GM18907 (cell line): ENCODE measurements around the gene CASP3.
"Not testable (repeated sequence)": the region's sequence is repeated elsewhere in the genome, so short reads cannot be mapped to it uniquely, and the experiment has no call there.

ENCODE experiments used
- ATAC-seq: cut with Tn5 transposase; IDR thresholded peaks from one replicate; pipeline ENCODE4 v1.9.1; 2021; ENCODE audit warnings: mild to moderate bottlenecking, moderate library complexity; ENCODE audit not compliant: unreplicated experiment

The CASP3 gene

DNA sequence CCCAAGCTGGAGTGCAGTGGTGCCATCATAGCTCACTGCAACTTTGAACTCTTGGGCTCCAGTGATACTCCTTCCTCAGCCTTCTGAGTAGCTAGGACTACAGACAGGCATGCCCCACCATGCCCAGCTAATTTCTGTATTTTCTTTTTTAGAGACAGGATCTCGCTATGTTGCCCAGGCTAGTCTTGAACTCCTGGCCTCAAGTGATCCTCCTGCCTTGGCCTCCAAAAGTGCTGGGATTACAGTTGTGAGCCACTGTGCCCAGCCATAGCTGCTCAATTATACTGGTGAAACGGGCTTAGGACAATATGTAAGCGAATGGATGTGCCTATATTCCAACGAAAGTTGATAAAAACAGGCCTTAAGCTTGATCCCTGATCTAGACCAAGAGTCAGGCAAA, 13.1 kb downstream of the CASP3 start:
- no peak for ATAC-seq

- ATAC-seq: no peak
These were observed 13.9 kb downstream of the CASP3 start for GRCh38 chr4:184635381-184635780.

- ATAC-seq: no peak
These were observed 16.4 kb downstream of the CASP3 start for GRCh38 chr4:184632842-184633241.

DNA sequence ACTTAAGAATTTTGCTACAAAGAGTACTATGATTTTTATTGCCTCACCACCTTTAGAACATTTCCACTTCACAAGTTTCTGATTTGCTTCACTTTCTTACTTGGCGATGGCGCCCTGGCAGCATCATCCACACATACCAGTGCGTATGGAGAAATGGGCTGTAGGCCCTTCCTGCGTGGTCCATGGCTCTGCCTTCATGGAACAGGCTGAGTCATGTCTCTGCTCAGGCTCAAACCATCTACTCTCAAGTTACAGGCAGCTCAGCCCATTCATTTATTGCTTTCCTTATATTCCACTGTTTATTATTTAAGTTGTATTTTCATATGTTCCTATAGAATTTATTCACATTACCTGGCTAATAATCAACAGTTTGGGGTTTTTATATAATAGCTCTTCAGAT, 21.1 kb downstream of the CASP3 start:
- ATAC-seq: no peak

- ATAC-seq: not testable (repeated sequence)
These were observed 23.3 kb downstream of the CASP3 start for GRCh38 chr4:184625783-184626596.

DNA sequence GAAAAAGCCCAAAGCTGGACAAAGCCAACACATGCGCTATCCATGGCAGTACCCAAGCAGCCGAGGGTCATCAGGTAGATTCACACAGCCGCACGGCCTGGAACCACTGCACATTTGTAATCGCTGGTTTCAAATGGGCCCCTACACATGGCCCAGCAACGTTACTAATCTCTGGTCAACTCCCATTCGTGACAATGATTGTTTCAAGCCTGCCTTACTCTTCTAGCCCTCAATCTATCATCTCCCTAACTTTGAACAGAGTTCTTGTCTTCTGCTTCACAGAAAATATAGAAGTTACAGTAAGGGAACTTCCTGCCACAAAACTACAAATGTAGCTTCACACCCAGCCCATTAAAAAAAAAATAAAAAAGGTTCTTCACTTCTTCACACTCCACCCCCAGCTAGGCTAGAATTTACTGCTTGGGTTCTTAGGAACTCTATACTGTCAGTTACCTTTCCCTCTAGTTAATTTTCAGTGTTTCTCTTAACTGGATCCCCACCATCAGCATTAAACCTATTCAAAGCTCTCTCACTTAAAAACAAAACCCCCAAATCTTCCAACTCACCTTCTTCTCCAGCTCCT, 24.2 kb downstream of the CASP3 start:
- no peak for ATAC-seq

- ATAC-seq: not testable (repeated sequence)
These were observed 24.7 kb downstream of the CASP3 start for GRCh38 chr4:184624504-184624903.

DNA sequence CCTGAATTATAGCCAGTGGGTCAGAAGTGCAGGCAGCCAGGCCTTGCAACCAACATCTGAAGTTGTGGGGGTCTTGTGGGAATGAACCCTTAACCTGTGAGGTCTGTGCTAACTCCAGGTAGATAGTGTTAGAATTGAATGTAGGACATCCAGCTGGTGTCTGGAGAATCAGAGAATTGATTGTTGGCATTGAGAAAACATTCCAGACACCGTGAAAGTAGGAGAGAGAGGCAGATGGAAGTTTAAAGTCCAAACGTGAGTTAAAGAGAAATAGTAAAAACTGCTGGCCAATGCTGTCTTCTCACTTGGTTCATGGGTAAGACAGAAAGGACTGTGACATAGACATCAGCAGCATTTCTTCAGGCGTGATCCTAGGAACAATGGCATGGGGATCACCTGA, 27.7 kb downstream of the CASP3 start:
- no peak for ATAC-seq

DNA sequence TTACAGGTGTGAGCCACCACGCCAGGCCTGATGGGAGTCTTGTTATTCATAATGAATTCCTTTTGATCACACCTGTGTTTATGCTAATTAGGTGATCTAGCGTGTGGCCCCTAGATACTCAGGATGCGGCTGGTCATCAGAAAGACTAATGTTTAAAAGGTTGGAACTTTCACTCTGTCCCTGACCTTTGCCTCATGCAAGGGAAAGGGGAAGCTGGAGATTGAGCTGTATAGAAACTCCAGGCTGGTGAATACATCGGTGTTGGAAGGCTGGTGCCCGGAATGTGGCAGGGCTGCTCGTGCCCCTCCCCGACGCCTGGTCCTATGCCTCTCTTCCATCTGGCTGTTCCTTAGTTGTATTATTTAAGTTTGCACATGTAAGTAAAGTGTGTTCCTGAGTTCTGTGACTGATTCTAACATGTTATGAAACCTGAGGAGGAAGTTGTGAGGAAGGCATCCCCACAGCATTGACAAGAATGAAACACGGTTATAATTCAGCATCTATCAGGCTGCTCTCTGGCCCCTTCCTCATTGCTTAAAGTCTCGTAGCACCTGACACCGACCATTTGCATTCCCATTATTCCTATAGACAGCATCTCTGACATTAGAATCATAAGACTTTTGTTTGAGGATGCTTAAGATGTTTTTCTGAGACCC, 28.9 kb downstream of the CASP3 start:
- no peak for ATAC-seq

DNA sequence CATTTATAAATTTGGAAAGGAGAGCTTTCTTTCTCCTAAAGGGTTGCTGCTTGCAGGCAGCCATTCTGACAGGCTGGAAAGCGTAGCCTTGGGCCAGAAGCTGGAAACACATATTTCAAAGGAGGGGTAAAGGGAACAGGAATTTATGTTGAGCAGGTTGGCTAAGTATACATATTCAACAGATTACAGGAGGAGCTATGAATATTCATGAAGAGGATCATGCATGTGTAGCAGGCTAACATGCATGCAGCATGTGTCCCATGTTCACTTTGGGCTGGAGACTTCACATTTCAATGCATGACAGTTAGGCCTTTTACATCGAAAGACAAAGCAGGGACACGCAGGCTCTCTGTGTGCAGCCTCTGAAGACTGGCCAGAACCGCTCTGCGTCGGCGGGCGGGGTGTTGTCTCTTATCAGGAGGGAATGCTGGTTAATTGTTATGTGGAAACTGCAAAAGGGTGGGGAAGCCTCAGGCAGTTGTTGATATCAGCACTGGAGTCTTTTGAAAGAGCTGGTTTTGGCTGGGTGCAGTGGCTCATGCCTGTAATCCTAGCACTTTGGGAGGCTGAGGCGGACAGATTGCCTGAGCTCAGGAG, 31.5 kb downstream of the CASP3 start:
- ATAC-seq: no peak

- ATAC-seq: peak; percentile 89
These were observed 32.4 kb downstream of the CASP3 start for GRCh38 chr4:184616633-184617551.

DNA sequence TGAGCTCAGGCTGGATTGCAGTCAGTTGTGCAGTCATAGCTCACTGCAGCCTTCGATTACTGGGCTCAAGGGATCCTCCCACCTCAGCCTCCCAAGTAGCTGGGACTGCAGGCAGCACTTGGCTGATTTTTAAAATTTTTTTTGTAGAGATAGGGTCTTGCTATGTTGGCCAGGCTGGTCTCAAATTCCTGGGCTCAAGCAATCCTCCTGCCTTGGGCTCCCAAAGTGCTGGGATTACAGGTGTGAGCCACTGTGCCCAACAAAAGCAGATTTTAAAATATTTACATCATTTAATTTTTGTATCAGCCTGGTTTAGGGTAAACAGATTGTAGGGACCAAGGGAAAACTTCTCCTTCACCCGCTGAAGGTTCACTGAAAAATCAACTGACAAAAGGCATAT, 33.1 kb downstream of the CASP3 start:
- ATAC-seq: not testable (repeated sequence)

DNA sequence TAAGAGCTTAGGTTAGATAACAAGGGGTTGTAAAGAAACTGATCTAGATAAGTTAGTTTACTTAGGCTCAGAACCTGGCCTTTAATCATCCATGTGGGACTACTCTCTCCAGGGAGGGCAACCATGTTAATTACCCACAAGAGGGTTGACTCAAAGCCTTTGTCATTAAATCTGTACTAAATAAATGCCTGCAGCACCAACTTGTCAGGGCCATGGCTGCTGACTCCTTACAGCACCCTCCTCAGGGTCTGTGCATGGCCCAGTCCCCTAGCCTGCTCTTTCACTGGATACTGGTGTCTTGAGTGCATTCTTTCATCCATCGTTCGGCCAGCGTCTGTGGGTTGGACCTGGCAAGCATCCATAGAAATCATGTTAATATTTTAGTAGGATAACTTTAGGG, 34.7 kb downstream of the CASP3 start:
- ATAC-seq: no peak

- no peak for ATAC-seq
These were observed 35.8 kb downstream of the CASP3 start for GRCh38 chr4:184613405-184613804.

DNA sequence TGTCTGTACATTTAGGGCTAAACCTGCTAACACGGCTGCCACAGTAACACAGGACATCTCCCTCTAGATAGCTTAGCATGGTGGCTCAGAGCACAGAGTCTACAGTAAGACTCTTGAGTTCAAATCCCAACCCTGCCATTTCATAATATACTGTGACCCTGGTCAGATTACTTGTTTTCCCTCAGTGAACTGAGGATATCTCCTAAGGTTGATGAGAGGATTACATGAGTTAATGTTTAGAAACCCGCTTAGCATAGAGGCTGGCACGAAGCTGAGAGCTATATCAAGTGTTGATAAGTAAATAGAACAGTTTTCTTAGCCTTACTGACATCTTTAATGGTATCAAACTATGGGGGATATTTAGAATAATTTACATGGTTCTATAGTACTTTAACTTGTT, 37.2 kb downstream of the CASP3 start:
- no peak for ATAC-seq

DNA sequence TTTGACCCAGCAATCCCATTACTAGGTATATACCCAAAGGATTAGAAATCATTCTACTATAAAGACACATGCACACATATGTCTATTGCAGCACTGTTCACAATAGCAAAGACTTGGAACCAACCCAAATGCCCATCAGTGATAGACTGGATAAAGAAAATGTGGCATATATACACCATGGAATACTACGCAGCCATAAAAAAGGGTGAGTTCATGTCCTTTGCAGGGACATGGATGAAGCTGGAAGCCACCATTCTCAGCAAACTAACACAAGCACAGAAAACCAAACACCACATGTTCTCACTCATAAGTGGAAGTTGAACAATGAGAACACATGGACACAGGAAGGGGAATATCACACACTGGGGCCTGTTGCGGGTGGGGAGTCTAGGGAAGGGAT, 41.8 kb downstream of the CASP3 start:
- ATAC-seq: not testable (repeated sequence)

GRCh38 chr4:184602857-184603256, 46.4 kb downstream of the CASP3 start:
- ATAC-seq: not testable (repeated sequence)

DNA sequence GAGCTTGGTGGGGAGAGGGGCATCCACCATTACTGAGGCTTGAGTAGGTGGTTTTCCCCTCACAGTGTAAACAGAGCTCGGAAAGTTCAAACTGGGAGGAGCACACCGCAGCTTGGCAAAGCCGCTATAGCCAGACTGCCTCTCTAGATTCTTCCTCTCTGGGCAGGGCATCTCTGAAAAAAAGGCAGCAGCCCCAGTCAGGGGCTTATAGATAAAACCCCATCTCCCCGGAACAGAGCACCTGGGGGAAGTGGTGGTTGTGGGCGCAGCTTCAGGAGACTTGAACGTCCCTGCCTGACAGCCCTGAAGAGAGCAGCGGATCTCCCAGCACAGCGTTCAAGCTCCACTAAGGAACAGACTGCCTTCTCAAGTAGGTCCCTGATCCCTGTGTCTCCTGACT, 48.3 kb downstream of the CASP3 start:
- not testable (repeated sequence) for ATAC-seq

GRCh38 chr4:184599492-184600135, 49.6 kb downstream of the CASP3 start:
- no peak for ATAC-seq
